GM12891 (cell line): ENCODE data around the gene MYO7A.

Source experiments
- POLR2A ChIP-seq: IDR thresholded peaks from 2 replicates; pipeline ENCODE4 v1.6.1; 2011; ENCODE audit warnings: low read depth, low read length, control low read depth
- TAF1 ChIP-seq: IDR thresholded peaks from 2 replicates; pipeline ENCODE4 v1.6.1; 2011; ENCODE audit warnings: low read depth, low read length, control low read depth

- TF ChIP-seq POLR2A = no peak
- TF ChIP-seq TAF1 = no peak
Measured at GRCh38 chr11:77102246-77103210, 25.5 kb upstream of the MYO7A start, which contains the start of gene OMP.
